Bronchial epithelial cell (primary cell): ENCODE results near the gene CEP83. TPM values are rescaled to one million over a fixed set of nuclear protein-coding genes. Genes with fewer than 3 reads are reported as not detected.

Experiments used
- DNase-seq: peaks from one replicate; pipeline ENCODE4 v3.0.0-alpha.2; 2010; ENCODE audit warnings: low read depth
- FAIRE-seq: peaks from 2 replicates; lab custom pipeline; 2011; peaks lifted over from hg19 to GRCh38; lab: Jason Lieb, UNC
- H3K27me3 ChIP-seq: 2 replicates; pipeline ENCODE4 v1.5.1; 2011; ENCODE audit warnings: low read length; ENCODE audit not compliant: control insufficient read depth, insufficient read depth
- H3K36me3 ChIP-seq: 2 replicates; pipeline ENCODE4 v1.5.1; 2011; ENCODE audit warnings: low read length; ENCODE audit not compliant: control insufficient read depth, insufficient read depth
- H3K4me3 ChIP-seq: 2 replicates; pipeline ENCODE4 v1.5.1; 2011; ENCODE audit warnings: mild to moderate bottlenecking, low read depth, low read length, control low read depth
- CTCF ChIP-seq: IDR thresholded peaks from 2 replicates; pipeline ENCODE4 v1.5.1; 2011; ENCODE audit warnings: mild to moderate bottlenecking, moderate library complexity, low read length, control low read depth, inconsistent platforms; ENCODE audit not compliant: insufficient read depth, severe bottlenecking
- total RNA-seq: library from RNA; depleted of rRNA; stranded (reverse); fragments of >200 nt; gene quantifications from 2 replicates; pipeline ENCODE4 v1.2.1, GENCODE V29; 2014

The CEP83 gene
- total RNA-seq, 1 donor from 2014 or later: 9.7 TPM

- Histone ChIP-seq H3K4me3 (no peak overlapping the region), H3K27me3 (no peaks in the 10 kb centered on the region), H3K36me3 (no peaks in the 10 kb centered on the region)
- no peak for FAIRE-seq
- DNase-seq: peak; percentile 31
- TF ChIP-seq CTCF: no peak
Observed at GRCh38 chr12:94289461-94290312, 170.0 kb downstream of the CEP83 start.

- Histone ChIP-seq H3K4me3 (no peak overlapping the region), H3K36me3 (no peaks in the 10 kb centered on the region), H3K27me3 (no peaks in the 10 kb centered on the region)
- no peak for TF ChIP-seq CTCF
- FAIRE-seq (no peak), DNase-seq (no peak)
Observed at GRCh38 chr12:94287245-94287628, 172.4 kb downstream of the CEP83 start.

GRCh38 chr12:94286583-94287244 lies 173.0 kb downstream of the CEP83 start:
- no peak for FAIRE-seq
- no peak overlapping the region for H3K4me3 ChIP-seq
- H3K36me3 ChIP-seq: no peaks in the 10 kb centered on the region
- no peak for TF ChIP-seq CTCF
- DNase-seq: no peak
- H3K27me3 ChIP-seq: no peaks in the 10 kb centered on the region

- DNase-seq (no peak), FAIRE-seq (peak; percentile 75)
- no peak for TF ChIP-seq CTCF
- Histone ChIP-seq H3K4me3 (no peak overlapping the region), H3K36me3 (no peaks in the 10 kb centered on the region), H3K27me3 (no peaks in the 10 kb centered on the region)
Observed at GRCh38 chr12:94285943-94286582, 173.6 kb downstream of the CEP83 start.

- DNase-seq (no peak), FAIRE-seq (peak; percentile 89)
- TF ChIP-seq CTCF: no peak
- H3K4me3 ChIP-seq: no peak overlapping the region
- H3K27me3 ChIP-seq: no peaks in the 10 kb centered on the region
- H3K36me3 ChIP-seq: no peaks in the 10 kb centered on the region
Observed at GRCh38 chr12:94284859-94285258, 174.8 kb downstream of the CEP83 start.
